Measurements from ENCODE around the gene D2HGDH.
"Not testable (repeated sequence)": the region's sequence is repeated elsewhere in the genome, so short reads cannot be mapped to it uniquely, and the experiment has no call there.

Gene D2HGDH

GRCh38 chr2:241799522-241800197, 65.2 kb downstream of the D2HGDH start:
- Histone ChIP-seq H3K27me3 (ENCODE audit: control insufficient read depth in 1 of 2, insufficient read depth in 2 of 2, low read length in 2 of 2) (peaks cover 0 to 26% of the 10 kb centered on the region in 2 donors), H3K4me3 (ENCODE audit: low read depth in 1 of 2, low read length in 2 of 2) (no peak overlapping the region), H3K27ac (ENCODE audit: low read depth, low read length) (no peak overlapping the region), H3K36me3 (ENCODE audit: insufficient read depth, low read length) (no peaks in the 10 kb centered on the region), H3K9me3 (ENCODE audit: low read length) (no peaks in the 10 kb centered on the region), H3K9ac (ENCODE audit: low read length) (no peak overlapping the region), H3K4me1 (ENCODE audit: insufficient read depth, low read length) (peaks cover 7% of the 10 kb centered on the region)

GRCh38 chr2:241800198-241800903, 65.9 kb downstream of the D2HGDH start:
- H3K9me3 ChIP-seq (ENCODE audit: low read length); H3K4me3 ChIP-seq (ENCODE audit: low read depth in 1 of 2, low read length in 2 of 2); H3K36me3 ChIP-seq (ENCODE audit: insufficient read depth, low read length); H3K27ac ChIP-seq (ENCODE audit: low read depth, low read length); H3K9ac ChIP-seq (ENCODE audit: low read length): not testable (repeated sequence)
- Histone ChIP-seq H3K27me3 (ENCODE audit: control insufficient read depth in 1 of 2, insufficient read depth in 2 of 2, low read length in 2 of 2) (peaks cover 0 to 29% of the 10 kb centered on the region in 2 donors), H3K4me1 (ENCODE audit: insufficient read depth, low read length) (peaks cover 10% of the 10 kb centered on the region)

GRCh38 chr2:241801611-241802420, 67.4 kb downstream of the D2HGDH start:
- peaks cover 10% of the 10 kb centered on the region for H3K4me1 ChIP-seq (ENCODE audit: insufficient read depth, low read length)

GRCh38 chr2:241802421-241803318, 68.2 kb downstream of the D2HGDH start:
- H3K4me1 ChIP-seq (ENCODE audit: insufficient read depth, low read length): peaks cover 10% of the 10 kb centered on the region
- peaks cover 0 to 29% of the 10 kb centered on the region in 2 donors for H3K27me3 ChIP-seq (ENCODE audit: control insufficient read depth in 1 of 2, insufficient read depth in 2 of 2, low read length in 2 of 2)
- H3K27ac ChIP-seq (ENCODE audit: low read depth, low read length): no peak overlapping the region
- peak overlapping the region in 1 of 2 donors; percentile 13 for H3K4me3 ChIP-seq (ENCODE audit: low read depth in 1 of 2, low read length in 2 of 2)
- H3K36me3 ChIP-seq (ENCODE audit: insufficient read depth, low read length): no peaks in the 10 kb centered on the region
- no peaks in the 10 kb centered on the region for H3K9me3 ChIP-seq (ENCODE audit: low read length)
- H3K9ac ChIP-seq (ENCODE audit: low read length): no peak overlapping the region

More at GRCh38 chr2:241801611-241802420, 67.4 kb downstream of the D2HGDH start:
- H3K27me3 ChIP-seq (ENCODE audit: control insufficient read depth in 1 of 2, insufficient read depth in 2 of 2, low read length in 2 of 2): peaks cover 0 to 29% of the 10 kb centered on the region in 2 donors
- no peak overlapping the region for H3K9ac ChIP-seq (ENCODE audit: low read length)
- no peak overlapping the region for H3K27ac ChIP-seq (ENCODE audit: low read depth, low read length)
- H3K9me3 ChIP-seq (ENCODE audit: low read length): no peaks in the 10 kb centered on the region
- no peak overlapping the region for H3K4me3 ChIP-seq (ENCODE audit: low read depth in 1 of 2, low read length in 2 of 2)
- H3K36me3 ChIP-seq (ENCODE audit: insufficient read depth, low read length): no peaks in the 10 kb centered on the region

GRCh38 chr2:241803387-241804325, 69.2 kb downstream of the D2HGDH start:
- Histone ChIP-seq H3K27ac (ENCODE audit: low read depth, low read length) (no peak overlapping the region), H3K27me3 (ENCODE audit: control insufficient read depth in 1 of 2, insufficient read depth in 2 of 2, low read length in 2 of 2) (peaks cover 0 to 25% of the 10 kb centered on the region in 2 donors), H3K36me3 (ENCODE audit: insufficient read depth, low read length) (no peaks in the 10 kb centered on the region), H3K4me1 (ENCODE audit: insufficient read depth, low read length) (peaks cover 10% of the 10 kb centered on the region), H3K9ac (ENCODE audit: low read length) (no peak overlapping the region), H3K9me3 (ENCODE audit: low read length) (no peaks in the 10 kb centered on the region), H3K4me3 (ENCODE audit: low read depth in 1 of 2, low read length in 2 of 2) (peak overlapping the region; percentile 32 to 43)

GRCh38 chr2:241804326-241805229, 70.1 kb downstream of the D2HGDH start:
- Histone ChIP-seq H3K27ac (ENCODE audit: low read depth, low read length) (no peak overlapping the region), H3K9ac (ENCODE audit: low read length) (no peak overlapping the region), H3K4me3 (ENCODE audit: low read depth in 1 of 2, low read length in 2 of 2) (peak overlapping the region in 1 of 2 donors; percentile 32), H3K4me1 (ENCODE audit: insufficient read depth, low read length) (peaks cover 10% of the 10 kb centered on the region), H3K9me3 (ENCODE audit: low read length) (no peaks in the 10 kb centered on the region), H3K36me3 (ENCODE audit: insufficient read depth, low read length) (no peaks in the 10 kb centered on the region), H3K27me3 (ENCODE audit: control insufficient read depth in 1 of 2, insufficient read depth in 2 of 2, low read length in 2 of 2) (peaks cover 0 to 25% of the 10 kb centered on the region in 2 donors)

- Histone ChIP-seq H3K27me3 (ENCODE audit: control insufficient read depth in 1 of 2, insufficient read depth in 2 of 2, low read length in 2 of 2) (peaks cover 0 to 25% of the 10 kb centered on the region in 2 donors), H3K4me1 (ENCODE audit: insufficient read depth, low read length) (peaks cover 10% of the 10 kb centered on the region)
- not testable (repeated sequence) for H3K36me3 ChIP-seq (ENCODE audit: insufficient read depth, low read length); H3K9me3 ChIP-seq (ENCODE audit: low read length); H3K27ac ChIP-seq (ENCODE audit: low read depth, low read length); H3K4me3 ChIP-seq (ENCODE audit: low read depth in 1 of 2, low read length in 2 of 2); H3K9ac ChIP-seq (ENCODE audit: low read length)
These were observed 71.8 kb downstream of the D2HGDH start for GRCh38 chr2:241806217-241806616.

- Histone ChIP-seq H3K9ac (ENCODE audit: low read length) (no peak overlapping the region), H3K9me3 (ENCODE audit: low read length) (no peaks in the 10 kb centered on the region), H3K36me3 (ENCODE audit: insufficient read depth, low read length) (no peaks in the 10 kb centered on the region), H3K4me1 (ENCODE audit: insufficient read depth, low read length) (peaks cover 10% of the 10 kb centered on the region), H3K27ac (ENCODE audit: low read depth, low read length) (no peak overlapping the region), H3K4me3 (ENCODE audit: low read depth in 1 of 2, low read length in 2 of 2) (no peak overlapping the region), H3K27me3 (ENCODE audit: control insufficient read depth in 1 of 2, insufficient read depth in 2 of 2, low read length in 2 of 2) (peaks cover 0 to 18% of the 10 kb centered on the region in 2 donors)
These were observed 73.8 kb downstream of the D2HGDH start for GRCh38 chr2:241808051-241808720.

- H3K4me3 ChIP-seq (ENCODE audit: low read depth in 1 of 2, low read length in 2 of 2): no peak within 1 kb of the TSS
- H3K27ac ChIP-seq (ENCODE audit: low read depth, low read length): no peak within 1 kb of the TSS
- H3K4me1 ChIP-seq (ENCODE audit: insufficient read depth, low read length): peaks cover 10% of the 10 kb centered on the region
- H3K27me3 ChIP-seq (ENCODE audit: control insufficient read depth in 1 of 2, insufficient read depth in 2 of 2, low read length in 2 of 2): peaks cover 0 to 11% of the 10 kb centered on the region in 2 donors
- H3K36me3 ChIP-seq (ENCODE audit: insufficient read depth, low read length): no peaks in the 10 kb centered on the region
- no peak within 1 kb of the TSS for H3K9ac ChIP-seq (ENCODE audit: low read length)
- H3K9me3 ChIP-seq (ENCODE audit: low read length): no peaks in the 10 kb centered on the region
These were observed 74.4 kb downstream of the D2HGDH start, which contains the start of gene NEU4 for GRCh38 chr2:241808721-241809382. TSS of gene NEU4 (plus strand) at chr2:241809193. CDS start at chr2:241814485, 5,292 bp downstream.

All from muscle layer of colon (tissue), 2 donors.